GM21515 (cell line): ENCODE data around the gene ME3.
"Not testable (repeated sequence)": the region's sequence is repeated elsewhere in the genome, so short reads cannot be mapped to it uniquely, and the experiment has no call there.

Experiments
- ATAC-seq: cut with Tn5 transposase; IDR thresholded peaks from one replicate; pipeline ENCODE4 v1.9.1; 2021; ENCODE audit not compliant: unreplicated experiment

The ME3 gene

DNA sequence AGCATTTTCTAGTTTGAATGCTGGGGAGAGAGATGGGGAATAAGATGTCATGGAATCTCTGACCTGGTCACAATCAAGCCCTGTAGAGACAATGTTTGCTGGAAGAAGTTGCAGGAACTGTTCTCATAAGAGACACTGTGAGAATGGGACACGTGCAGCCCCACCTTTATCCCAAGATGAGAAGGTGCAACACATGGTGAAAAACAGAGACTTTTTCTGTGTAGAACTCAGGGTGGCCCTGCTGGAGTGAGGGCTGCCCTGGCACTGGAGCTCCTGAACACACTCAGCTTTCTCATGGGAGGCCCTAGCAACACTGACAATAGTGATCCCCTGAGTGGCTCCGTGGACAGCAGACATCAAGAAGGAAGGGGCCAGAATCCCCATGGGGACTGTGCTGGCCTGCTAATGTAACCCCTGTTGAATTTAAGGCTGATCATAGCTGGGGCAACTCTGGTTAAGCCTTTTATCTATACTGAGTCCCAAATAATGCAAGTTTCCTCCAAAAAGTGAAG lies 106.6 kb downstream of the ME3 start:
- no peak for ATAC-seq

GRCh38 chr11:86565388-86565787 lies 107.0 kb downstream of the ME3 start:
- no peak for ATAC-seq

DNA sequence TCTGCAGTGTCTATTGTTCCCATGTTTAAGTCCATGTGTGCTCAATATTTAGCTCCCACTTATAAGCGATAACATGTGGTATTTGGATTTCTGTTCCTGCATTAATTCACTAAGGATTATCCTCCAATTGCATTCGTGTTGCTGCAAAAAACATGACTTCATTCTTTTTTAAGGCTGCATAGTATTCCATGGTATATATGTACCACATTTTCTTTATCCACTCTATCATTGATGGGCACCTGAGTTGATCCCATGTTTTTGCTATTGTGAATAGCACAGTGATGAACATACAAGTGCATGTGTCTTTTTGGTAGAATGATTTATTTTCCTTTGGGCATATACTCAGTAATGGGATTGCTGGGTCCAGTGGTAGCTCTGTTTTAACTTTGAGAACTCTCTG lies 109.6 kb downstream of the ME3 start:
- ATAC-seq, result not testable (repeated sequence)

DNA sequence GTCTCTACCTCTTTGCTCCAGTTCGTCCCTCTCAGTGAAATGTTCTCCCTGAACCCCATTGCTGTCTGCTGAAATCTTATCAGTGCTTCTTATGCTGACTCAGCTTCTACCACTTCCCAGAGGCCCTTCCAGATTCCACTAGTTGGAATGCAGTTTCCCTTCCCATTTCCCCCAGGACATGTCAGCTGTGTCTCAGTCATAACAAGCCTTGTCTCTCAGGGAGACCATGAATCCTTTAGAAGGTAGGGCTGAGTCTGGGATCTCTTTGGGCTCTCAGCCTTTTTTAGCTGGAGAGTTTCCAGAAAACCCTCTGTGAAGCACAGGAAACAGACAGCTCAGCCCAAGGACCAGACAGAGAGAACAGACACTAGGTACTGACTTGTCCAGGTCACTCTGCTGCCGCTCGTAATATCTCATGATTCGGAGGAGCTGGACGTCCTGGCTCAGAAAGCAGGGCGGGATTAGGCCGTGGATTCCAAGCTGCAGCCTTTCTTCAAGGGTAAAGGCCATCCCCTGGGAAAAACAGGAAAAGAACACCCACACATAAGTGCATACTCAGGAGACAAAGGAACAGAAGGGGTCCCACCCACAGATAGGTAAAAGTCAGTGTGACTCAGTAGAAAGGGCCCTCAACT lies 113.0 kb downstream of the ME3 start:
- ATAC-seq, result no peak

- ATAC-seq, result no peak
Measured at GRCh38 chr11:86558841-86559240, 113.6 kb downstream of the ME3 start.

- ATAC-seq, result no peak
Measured at GRCh38 chr11:86558207-86558606, 114.2 kb downstream of the ME3 start.

DNA sequence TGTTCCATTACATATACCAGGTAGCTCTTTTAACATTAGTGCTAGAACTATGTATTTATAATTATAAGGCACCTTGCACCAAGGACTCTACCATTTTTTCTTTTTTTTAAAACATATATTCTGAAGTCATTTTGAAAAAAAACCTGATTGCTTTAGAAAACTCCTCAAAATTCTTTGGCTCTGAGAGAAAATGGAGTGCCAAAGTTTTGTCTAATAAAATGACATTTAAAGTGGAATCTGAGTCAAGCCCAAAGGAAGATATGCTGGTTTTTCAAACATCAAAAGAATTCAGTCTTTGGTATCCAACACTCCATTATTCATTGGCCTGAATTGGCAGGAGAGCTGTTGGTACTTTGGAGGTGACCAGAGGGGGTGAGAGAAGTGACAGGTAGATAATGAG lies 116.5 kb downstream of the ME3 start:
- ATAC-seq, result no peak

DNA sequence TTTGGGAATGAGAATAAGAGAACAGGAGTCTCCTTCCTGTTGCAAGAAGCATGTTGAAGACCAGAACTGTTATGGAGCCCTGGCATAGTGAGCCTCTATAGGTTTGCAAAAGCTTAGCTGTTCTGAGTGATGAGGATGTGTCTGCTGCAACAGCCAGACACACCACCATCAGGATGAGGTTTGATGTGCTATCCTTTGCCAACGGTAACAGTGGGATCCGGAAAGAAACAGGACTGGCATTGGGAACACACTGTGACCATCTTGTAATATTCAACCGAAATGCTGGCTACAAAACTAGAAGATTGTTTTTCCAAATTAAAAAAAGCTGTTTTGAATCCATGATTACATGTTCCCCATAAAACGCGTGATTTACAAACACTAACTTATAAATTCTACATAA lies 117.0 kb downstream of the ME3 start:
- no peak for ATAC-seq

DNA sequence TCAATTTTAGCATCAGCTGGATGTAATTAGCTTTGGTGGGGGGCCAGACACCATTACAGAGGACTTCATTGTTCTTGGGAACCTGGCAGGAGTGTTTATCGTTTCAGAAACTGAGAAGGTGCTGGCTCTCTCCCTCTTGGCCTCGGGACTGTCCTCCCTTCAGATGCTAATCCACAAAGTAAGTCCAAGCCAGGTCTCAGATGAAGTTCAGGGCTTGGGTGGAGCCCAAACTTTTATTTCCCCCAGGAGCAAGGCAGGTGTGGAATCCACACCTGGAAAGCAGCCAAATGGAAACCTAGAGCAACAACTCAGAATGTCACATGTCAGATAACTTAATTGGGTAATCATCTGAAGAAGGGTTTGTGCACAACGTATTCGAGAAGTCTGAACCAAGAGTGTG lies 119.2 kb downstream of the ME3 start:
- no peak for ATAC-seq

- no peak for ATAC-seq
Measured at GRCh38 chr11:86551288-86552092, 120.9 kb downstream of the ME3 start.

- no peak for ATAC-seq
Measured at GRCh38 chr11:86550757-86551156, 121.7 kb downstream of the ME3 start.

- no peak for ATAC-seq
Measured at GRCh38 chr11:86548271-86548917, 124.0 kb downstream of the ME3 start.

DNA sequence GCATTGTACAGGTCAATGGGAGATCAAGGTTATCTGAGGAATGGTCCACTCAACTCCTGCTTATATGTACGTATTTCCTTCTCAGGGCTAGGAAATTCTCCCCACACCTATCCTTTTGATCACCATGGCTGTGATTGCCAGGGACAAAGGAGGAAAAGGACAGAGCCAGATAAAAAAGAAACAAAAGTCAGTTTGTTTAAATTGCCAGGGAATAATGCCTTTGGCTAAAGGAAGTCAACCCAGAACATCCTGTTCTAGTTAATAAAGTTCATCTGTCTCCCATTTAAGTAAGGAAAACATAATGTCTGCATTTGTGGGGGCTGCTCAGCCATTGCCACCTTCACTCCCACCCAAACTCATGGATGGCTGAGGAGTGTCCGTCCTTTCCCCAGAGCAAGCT lies 124.7 kb downstream of the ME3 start:
- ATAC-seq, result no peak

- not testable (repeated sequence) for ATAC-seq
Measured at GRCh38 chr11:86541299-86541698, 131.1 kb downstream of the ME3 start.

DNA sequence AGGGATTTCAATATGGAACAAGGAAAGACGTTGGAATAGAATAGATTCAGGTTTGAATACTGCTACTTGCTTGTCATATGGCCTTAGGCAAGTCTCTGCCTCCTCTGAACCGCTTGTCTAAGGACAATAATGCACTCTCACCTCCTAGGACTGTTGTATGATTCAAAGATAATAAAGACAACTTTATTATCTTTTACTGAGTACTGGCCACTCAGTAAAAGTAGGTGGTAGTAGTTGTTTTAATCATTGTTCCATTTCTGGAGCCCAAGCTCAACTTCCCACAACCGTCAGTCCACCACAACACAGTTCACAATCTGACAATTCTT lies 134.2 kb downstream of the ME3 start:
- no peak for ATAC-seq

- no peak for ATAC-seq
Measured at GRCh38 chr11:86537541-86538222, 134.7 kb downstream of the ME3 start.

- no peak for ATAC-seq
Measured at GRCh38 chr11:86535773-86536172, 136.6 kb downstream of the ME3 start.

DNA sequence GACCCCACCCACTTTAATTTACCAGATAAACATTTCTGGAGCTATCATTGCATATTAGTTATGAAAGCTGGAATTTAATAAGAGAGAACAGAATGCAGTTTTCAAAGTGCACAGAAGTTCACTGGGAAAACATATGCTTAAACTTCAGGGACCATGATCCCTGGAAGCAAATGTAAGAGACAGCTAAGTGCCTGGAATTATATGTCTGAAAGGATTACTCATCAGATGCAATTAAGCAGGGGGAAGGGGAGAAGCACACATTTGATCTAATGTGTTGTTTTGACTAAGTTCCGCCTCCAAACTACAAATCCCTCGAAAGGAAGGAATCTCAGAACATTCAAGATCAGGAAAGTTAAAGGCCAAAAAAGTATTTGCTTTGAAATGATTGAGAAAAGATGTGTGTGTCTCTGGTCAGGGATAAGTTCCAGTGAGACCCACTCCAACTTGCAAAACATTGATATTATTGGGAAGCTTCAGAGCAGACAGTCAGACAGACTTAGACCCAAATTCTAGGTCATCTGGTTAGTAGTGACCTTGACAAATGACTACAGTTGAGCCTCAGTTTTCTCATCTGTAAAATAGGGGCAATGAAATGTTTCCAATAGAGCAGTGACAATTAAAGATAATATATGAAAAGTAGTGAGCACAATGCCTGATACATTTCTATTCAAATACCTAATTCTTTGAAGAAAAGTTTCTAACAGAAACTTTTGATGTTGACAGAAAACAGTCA lies 147.6 kb downstream of the ME3 start:
- no peak for ATAC-seq

- ATAC-seq, result no peak
Measured at GRCh38 chr11:86523738-86524619, 148.4 kb downstream of the ME3 start.

- not testable (repeated sequence) for ATAC-seq
Measured at GRCh38 chr11:86522512-86522911, 149.9 kb downstream of the ME3 start.
